Activated T-cell treated with anti-CD3 and anti-CD28 coated beads, Interleukin-2, amount 50 U/mL, for 72 hours (primary cell): ENCODE measurements around the gene USH1G. TPM values are rescaled to one million over a fixed set of nuclear protein-coding genes. Genes with fewer than 3 reads are reported as not detected.
A peak's percentile ranks its signal among the peaks of the same experiment; 100 is the strongest.

Source experiments
- ATAC-seq, 2 donors: fragments of 150-1000 bp; cut with Tn5 transposase; replicated peaks in 1 of 2; 2 replicates each; pipeline ENCODE4 v1.10.0; 2021; ENCODE audit warnings: moderate library complexity in 2 of 2, mild to moderate bottlenecking in 1 of 2
- DNase-seq, 2 donors: peaks; one replicate each; pipeline ENCODE4 v3.0.0; 2021 to 2022; ENCODE audit warnings: mixed read lengths in 1 of 2
- H3K27ac Mint-ChIP-seq: one replicate; pipeline ENCODE4 v1.8.0; 2022; ENCODE audit warnings: mild to moderate bottlenecking, moderate library complexity, mixed read lengths
- H3K27me3 Mint-ChIP-seq: one replicate; pipeline ENCODE4 v1.8.0; 2022; ENCODE audit warnings: low read depth, mixed read lengths
- H3K36me3 Mint-ChIP-seq, 2 donors: one replicate each; pipeline ENCODE4 v1.8.0; 2022; ENCODE audit warnings: mixed read lengths in 2 of 2, mild to moderate bottlenecking in 1 of 2; ENCODE audit not compliant: insufficient read depth in 2 of 2
- H3K4me1 Mint-ChIP-seq: one replicate; pipeline ENCODE4 v1.8.0; 2022; ENCODE audit warnings: low read depth, mixed read lengths
- H3K4me3 Mint-ChIP-seq, 2 donors: one replicate each; pipeline ENCODE4 v1.8.0; 2022; ENCODE audit warnings: mild to moderate bottlenecking in 2 of 2, mixed read lengths in 2 of 2, moderate library complexity in 2 of 2
- H3K9me3 Mint-ChIP-seq, 2 donors: one replicate each; pipeline ENCODE4 v1.8.0; 2022; ENCODE audit warnings: mixed read lengths in 2 of 2
- total RNA-seq, 2 donors: library from RNA; stranded (reverse); gene quantifications; one replicate each; pipeline ENCODE4 v1.2.3, GENCODE V29; 2022

Gene USH1G
- total RNA-seq, 2 donors from 2014 or later, result not detected

- DNase-seq (no peak), ATAC-seq (no peak)
- Mint-ChIP-seq H3K9me3 (no peaks in the 10 kb centered on the region), H3K36me3 (no peaks in the 10 kb centered on the region), H3K4me1 (peaks cover 11% of the 10 kb centered on the region), H3K27ac (no peak overlapping the region), H3K4me3 (no peak overlapping the region), H3K27me3 (no peaks in the 10 kb centered on the region)
These were observed 43.7 kb downstream of the USH1G start for GRCh38 chr17:74879308-74879707.

GRCh38 chr17:74878658-74879057 lies 44.4 kb downstream of the USH1G start:
- no peaks in the 10 kb centered on the region for H3K9me3 Mint-ChIP-seq
- DNase-seq, result no peak
- peaks cover 16% of the 10 kb centered on the region for H3K4me1 Mint-ChIP-seq
- ATAC-seq, result no peak
- H3K27me3 Mint-ChIP-seq, result no peaks in the 10 kb centered on the region
- no peak overlapping the region for H3K4me3 Mint-ChIP-seq
- H3K27ac Mint-ChIP-seq, result no peak overlapping the region
- H3K36me3 Mint-ChIP-seq, result peaks cover 0 to 2% of the 10 kb centered on the region in 2 donors

GRCh38 chr17:74877592-74878548 lies 45.2 kb downstream of the USH1G start:
- Mint-ChIP-seq H3K27ac (no peak overlapping the region), H3K4me1 (peaks cover 18% of the 10 kb centered on the region), H3K27me3 (no peaks in the 10 kb centered on the region), H3K9me3 (no peaks in the 10 kb centered on the region), H3K4me3 (no peak overlapping the region), H3K36me3 (peaks cover 0 to 2% of the 10 kb centered on the region in 2 donors)
- no peak for DNase-seq
- ATAC-seq, result no peak

- Mint-ChIP-seq H3K36me3 (peaks cover 4% of the 10 kb centered on the region in 2 donors), H3K4me3 (no peak overlapping the region), H3K4me1 (peaks cover 33% of the 10 kb centered on the region), H3K27ac (no peak overlapping the region), H3K9me3 (no peaks in the 10 kb centered on the region), H3K27me3 (no peaks in the 10 kb centered on the region)
- ATAC-seq (no peak), DNase-seq (no peak)
These were observed 47.0 kb downstream of the USH1G start for GRCh38 chr17:74875977-74876593.

GRCh38 chr17:74875155-74875976 lies 47.7 kb downstream of the USH1G start:
- no peaks in the 10 kb centered on the region for H3K9me3 Mint-ChIP-seq
- ATAC-seq (no peak), DNase-seq (no peak)
- H3K27me3 Mint-ChIP-seq, result no peaks in the 10 kb centered on the region
- H3K4me3 Mint-ChIP-seq, result no peak overlapping the region
- H3K4me1 Mint-ChIP-seq, result peaks cover 36% of the 10 kb centered on the region
- no peak overlapping the region for H3K27ac Mint-ChIP-seq
- peaks cover 4 to 6% of the 10 kb centered on the region in 2 donors for H3K36me3 Mint-ChIP-seq

- H3K27ac Mint-ChIP-seq, result no peak overlapping the region
- peak overlapping the region; percentile 92 to 95 for H3K4me3 Mint-ChIP-seq
- no peaks in the 10 kb centered on the region for H3K27me3 Mint-ChIP-seq
- H3K4me1 Mint-ChIP-seq, result peaks cover 36% of the 10 kb centered on the region
- no peak for ATAC-seq
- no peaks in the 10 kb centered on the region for H3K9me3 Mint-ChIP-seq
- H3K36me3 Mint-ChIP-seq, result peaks cover 4 to 6% of the 10 kb centered on the region in 2 donors
- DNase-seq, result no peak
These were observed 48.4 kb downstream of the USH1G start for GRCh38 chr17:74874615-74875037.

- no peaks in the 10 kb centered on the region for H3K27me3 Mint-ChIP-seq
- H3K36me3 Mint-ChIP-seq, result peaks cover 4 to 6% of the 10 kb centered on the region in 2 donors
- no peak for ATAC-seq
- no peak for DNase-seq
- H3K27ac Mint-ChIP-seq, result peak overlapping the region; percentile 99
- no peaks in the 10 kb centered on the region for H3K9me3 Mint-ChIP-seq
- H3K4me3 Mint-ChIP-seq, result peak overlapping the region; percentile 92 to 95
- H3K4me1 Mint-ChIP-seq, result peaks cover 36% of the 10 kb centered on the region
These were observed 49.0 kb downstream of the USH1G start for GRCh38 chr17:74873874-74874614.

- H3K27me3 Mint-ChIP-seq, result no peaks in the 10 kb centered on the region
- peak; percentile 98 for DNase-seq
- H3K27ac Mint-ChIP-seq, result peak overlapping the region; percentile 99
- peaks cover 42% of the 10 kb centered on the region for H3K4me1 Mint-ChIP-seq
- H3K36me3 Mint-ChIP-seq, result peaks cover 4 to 6% of the 10 kb centered on the region in 2 donors
- peak; percentile 92 to 93 for ATAC-seq
- H3K9me3 Mint-ChIP-seq, result no peaks in the 10 kb centered on the region
- H3K4me3 Mint-ChIP-seq, result peak overlapping the region; percentile 92 to 95
These were observed 49.8 kb downstream of the USH1G start for GRCh38 chr17:74873037-74873873.

- peaks cover 4 to 6% of the 10 kb centered on the region in 2 donors for H3K36me3 Mint-ChIP-seq
- DNase-seq (no peak), ATAC-seq (peak; percentile 24 to 35)
- H3K4me3 Mint-ChIP-seq, result peak within 1 kb of the TSS; percentile 92 to 95
- H3K4me1 Mint-ChIP-seq, result peaks cover 43% of the 10 kb centered on the region
- H3K27ac Mint-ChIP-seq, result peak within 1 kb of the TSS; percentile 99
- no peaks in the 10 kb centered on the region for H3K27me3 Mint-ChIP-seq
- H3K9me3 Mint-ChIP-seq, result no peaks in the 10 kb centered on the region
These were observed 50.6 kb downstream of the USH1G start, which contains the start of gene FDXR for GRCh38 chr17:74872313-74873036. FDXR (minus strand) TSS chr17:74872994; CDS start chr17:74872944, 50 bp downstream.

GRCh38 chr17:74871356-74872076 lies 51.5 kb downstream of the USH1G start:
- Mint-ChIP-seq H3K9me3 (no peaks in the 10 kb centered on the region), H3K27ac (no peak overlapping the region), H3K27me3 (no peaks in the 10 kb centered on the region), H3K4me1 (peaks cover 43% of the 10 kb centered on the region), H3K4me3 (peak overlapping the region; percentile 92 to 95), H3K36me3 (peaks cover 4 to 6% of the 10 kb centered on the region in 2 donors)
- DNase-seq, result no peak
- ATAC-seq, result no peak

GRCh38 chr17:74870512-74870911 lies 52.5 kb downstream of the USH1G start:
- Mint-ChIP-seq H3K27ac (no peak overlapping the region), H3K27me3 (no peaks in the 10 kb centered on the region), H3K4me3 (no peak overlapping the region)

More at GRCh38 chr17:74870512-74870911, 52.5 kb downstream of the USH1G start:
- DNase-seq (no peak), ATAC-seq (no peak)
- peaks cover 4 to 6% of the 10 kb centered on the region in 2 donors for H3K36me3 Mint-ChIP-seq
- no peaks in the 10 kb centered on the region for H3K9me3 Mint-ChIP-seq
- H3K4me1 Mint-ChIP-seq, result peaks cover 37% of the 10 kb centered on the region
